CD4-positive, alpha-beta T cell treated with Interleukin-4 for 1 hour (primary cell): Measurements from ENCODE around the gene L3MBTL4.
"Not testable (repeated sequence)": the region's sequence is repeated elsewhere in the genome, so short reads cannot be mapped to it uniquely, and the experiment has no call there.

Experiments
- DNase-seq, 2 donors: peaks; one replicate each; pipeline ENCODE4 v3.0.0-alpha.2; 2020 to 2022

L3MBTL4 gene

DNA sequence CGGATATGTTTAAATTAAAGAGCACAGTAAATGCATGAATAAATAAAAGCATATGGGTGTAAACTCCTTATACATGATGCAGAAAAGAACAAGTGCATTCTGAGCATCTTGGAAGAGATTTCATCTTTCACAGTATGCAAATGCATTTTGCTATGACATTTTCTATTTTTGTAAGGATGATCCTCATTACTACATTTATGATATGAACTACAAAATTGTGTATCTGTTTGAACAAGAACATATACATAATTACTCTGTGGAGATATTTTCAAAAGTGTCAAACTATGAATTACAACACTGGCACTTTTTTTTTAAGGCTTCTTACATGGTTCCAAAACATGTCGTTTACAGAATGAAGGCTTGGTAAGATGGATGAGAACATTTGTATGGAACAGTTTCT is 335.3 kb downstream of the L3MBTL4 start:
- DNase-seq = no peak

DNA sequence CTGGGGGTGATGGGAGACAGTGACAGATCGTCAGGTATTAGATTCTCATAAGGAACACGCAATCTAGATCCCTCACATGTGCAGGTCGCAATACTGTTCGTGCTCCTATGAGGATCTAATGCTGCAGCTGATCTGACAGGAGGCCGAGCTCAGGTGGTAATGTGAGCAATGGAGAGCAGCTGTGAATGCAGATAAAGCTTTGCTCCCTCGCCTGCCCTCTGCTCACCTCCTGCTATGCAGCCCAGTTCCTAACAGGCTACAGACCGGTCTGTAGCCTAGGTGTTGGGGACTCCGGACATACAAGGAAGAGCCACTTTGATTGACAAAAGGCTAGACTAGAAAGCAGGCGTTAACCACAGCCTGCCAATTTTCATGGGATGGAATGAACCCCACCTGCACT is 335.8 kb downstream of the L3MBTL4 start:
- DNase-seq = no peak

DNA sequence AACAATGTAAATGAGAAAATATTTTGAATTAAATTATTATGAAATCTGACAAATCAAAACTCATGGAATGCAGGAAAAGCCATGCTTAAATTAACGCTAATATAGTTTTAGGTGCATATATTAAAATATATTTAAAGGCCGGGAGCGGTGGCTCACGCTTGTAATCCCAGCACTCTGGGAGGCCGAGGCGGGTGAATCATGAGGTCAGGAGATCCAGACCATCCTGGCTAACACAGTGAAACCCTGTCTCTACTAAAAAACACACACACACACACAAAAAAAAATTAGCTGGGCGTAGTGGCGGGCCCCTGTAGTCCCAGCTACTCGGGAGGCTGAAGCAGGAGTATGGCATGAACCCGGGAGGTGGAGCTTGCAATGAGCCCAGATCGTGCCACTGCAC is 342.3 kb downstream of the L3MBTL4 start:
- not testable (repeated sequence) for DNase-seq

DNA sequence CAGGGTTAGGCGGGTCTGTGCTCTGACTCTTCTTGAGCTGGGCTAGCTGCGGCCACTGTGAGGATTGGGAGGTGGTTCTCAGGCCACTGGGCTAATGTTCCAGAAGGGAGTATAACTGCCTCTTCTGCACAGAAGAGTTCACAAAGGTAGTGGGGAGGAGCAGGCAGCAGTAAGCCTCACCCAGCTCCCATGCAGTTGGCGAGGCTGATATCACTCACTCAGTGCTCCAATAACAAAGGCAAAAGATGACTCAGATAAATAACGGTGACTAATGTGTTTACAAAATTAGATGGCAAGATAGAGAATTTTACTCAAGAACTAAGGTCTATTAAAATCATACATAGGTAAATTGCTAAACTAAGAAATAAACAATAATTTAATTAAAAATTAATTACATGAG is 345.2 kb downstream of the L3MBTL4 start:
- DNase-seq = no peak

DNA sequence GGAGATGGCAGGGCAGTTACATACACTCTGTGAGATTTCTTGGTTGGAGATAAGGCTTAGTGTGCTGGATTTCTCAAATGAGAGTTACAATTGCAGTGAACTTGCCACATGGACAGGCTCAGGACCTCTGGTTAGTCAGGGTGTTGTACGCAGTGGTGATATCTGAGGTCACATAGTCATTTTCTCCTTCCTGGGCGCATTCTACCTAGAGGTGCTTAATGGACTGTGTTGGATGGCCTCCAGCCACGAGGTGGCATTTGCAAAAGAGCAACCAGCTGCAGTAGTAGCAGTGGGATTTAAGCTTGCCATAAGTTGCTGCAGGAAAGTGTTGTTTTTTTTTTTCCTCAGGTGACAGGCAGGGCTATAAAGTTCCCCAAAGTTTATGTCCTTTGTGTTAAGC is 345.6 kb downstream of the L3MBTL4 start:
- DNase-seq = no peak

DNA sequence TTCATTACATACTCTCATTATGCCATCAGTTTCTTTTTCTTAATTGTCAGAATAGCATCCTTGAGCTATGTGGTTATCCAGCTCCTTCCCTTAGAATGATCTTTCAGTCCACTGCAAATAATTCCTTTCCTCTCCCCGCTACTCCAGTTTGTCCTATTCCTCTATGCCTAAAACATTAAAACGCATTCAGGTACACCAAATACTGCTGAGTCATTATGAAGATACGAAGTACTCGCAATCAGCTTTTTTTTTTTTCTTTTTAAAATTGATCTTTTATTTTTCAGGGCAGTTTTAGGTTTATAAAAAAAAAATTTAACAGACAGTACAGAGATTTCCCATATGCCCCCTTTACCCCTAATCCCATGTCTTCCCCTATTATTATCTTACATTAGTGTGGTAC is 354.6 kb downstream of the L3MBTL4 start:
- no peak for DNase-seq

DNA sequence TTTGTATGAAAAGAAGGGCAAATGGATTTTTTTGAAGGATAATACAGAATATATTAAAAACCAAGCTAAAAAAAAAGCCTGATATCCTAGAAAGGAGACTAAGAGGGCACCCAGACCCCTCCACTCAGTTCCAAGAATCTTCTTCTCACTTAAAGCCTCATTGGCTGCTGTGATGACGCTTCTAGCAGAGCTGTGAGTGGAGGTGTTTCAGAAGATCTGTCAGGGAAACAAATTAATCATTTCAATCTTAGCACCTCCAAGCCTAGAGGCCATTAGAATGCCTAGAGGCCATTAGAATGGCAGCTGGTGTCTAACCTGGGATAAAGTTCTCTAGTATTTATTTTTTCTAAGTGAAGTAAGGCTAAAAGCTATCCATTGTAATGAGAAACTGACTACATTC is 355.2 kb downstream of the L3MBTL4 start:
- no peak for DNase-seq

DNA sequence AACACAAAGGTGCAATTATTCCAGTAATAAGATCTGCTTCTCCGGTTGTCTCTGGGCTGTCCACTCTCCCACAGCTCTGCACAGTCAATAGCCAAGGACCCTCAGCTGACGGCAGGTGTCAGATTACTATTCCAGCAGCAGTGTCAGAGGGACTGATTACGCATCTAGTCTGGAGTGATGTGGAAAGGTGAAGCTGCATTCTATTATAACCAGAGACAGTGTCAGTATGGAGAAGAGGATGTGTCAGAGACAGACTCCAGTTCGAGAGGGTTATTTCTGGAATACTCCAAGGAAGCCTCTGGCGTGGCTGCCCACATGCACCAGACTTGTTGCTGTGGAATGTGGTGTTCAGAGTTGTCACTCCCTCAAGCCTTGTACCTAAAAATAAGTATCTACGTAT is 355.8 kb downstream of the L3MBTL4 start:
- DNase-seq = no peak

DNA sequence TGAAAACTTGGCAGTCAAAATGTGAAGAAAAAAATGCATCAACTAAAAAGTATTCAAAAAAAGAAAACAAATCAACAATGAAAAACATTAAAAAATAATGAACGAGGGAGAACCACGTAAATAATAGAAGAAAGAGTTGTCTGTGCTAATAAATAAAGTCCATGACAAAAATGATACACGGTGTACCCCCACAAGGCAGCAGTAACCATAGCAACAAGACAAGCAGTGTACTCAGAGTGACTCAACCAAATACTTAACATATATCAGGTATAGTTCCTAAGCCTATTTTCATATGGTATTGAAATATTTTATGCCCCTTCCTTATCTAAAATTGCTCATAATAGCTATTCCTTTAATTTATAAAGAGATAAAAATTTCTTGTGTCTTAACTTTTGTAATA is 357.1 kb downstream of the L3MBTL4 start:
- DNase-seq = no peak

DNA sequence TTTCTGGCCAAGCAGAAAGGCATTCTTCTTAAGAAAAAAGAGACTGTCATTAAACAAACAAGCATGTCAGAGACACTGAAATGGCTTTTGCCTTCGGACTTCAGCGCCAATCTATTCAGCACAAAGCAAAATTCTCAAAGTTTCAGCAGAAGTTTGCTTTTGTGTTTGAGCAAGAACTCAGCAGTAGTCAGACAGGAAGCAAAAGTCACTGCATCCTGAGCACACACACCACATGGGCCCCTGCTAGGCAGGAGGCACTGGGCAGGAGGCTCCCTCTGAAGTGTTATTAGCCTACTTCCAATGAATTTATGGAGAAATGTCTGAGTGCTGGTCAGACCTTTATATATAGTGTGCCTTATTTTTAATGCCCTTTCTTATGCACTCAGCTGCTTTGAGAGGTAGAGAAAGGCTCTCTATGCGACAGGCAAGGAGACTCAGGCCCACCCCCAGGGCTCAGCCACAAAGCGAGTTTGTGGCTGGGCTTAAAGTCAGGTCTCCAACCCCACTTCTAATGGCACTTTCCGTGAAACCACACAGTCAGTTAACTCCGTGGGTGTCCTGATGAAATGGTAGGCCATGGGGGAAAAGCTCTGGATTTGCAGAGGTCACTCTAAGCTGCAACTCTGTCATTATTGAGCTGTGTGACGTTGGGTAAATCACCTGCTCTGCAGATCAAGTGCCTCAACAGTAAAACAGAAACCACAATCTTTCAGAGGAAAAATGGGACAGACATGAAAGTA is 358.4 kb downstream of the L3MBTL4 start:
- DNase-seq = no peak

DNA sequence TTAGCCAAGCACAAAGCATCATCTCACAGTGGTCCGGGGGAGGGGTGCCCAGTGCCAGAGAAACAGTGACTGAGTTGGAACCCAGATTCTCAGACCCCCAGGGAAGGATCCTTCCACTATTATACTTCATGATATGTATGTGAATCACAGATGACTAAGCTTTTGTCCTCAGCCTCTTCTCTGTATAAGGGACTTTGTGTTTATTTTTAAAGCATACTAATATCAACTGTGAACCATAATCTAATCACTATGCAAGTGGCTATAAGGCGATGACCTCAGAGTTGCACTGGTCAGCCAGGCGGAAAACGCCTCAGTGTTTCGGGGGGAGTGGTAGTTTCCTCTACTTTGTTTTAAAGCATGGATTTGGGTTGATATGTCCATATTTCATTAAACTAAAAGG is 359.0 kb downstream of the L3MBTL4 start:
- DNase-seq = no peak

DNA sequence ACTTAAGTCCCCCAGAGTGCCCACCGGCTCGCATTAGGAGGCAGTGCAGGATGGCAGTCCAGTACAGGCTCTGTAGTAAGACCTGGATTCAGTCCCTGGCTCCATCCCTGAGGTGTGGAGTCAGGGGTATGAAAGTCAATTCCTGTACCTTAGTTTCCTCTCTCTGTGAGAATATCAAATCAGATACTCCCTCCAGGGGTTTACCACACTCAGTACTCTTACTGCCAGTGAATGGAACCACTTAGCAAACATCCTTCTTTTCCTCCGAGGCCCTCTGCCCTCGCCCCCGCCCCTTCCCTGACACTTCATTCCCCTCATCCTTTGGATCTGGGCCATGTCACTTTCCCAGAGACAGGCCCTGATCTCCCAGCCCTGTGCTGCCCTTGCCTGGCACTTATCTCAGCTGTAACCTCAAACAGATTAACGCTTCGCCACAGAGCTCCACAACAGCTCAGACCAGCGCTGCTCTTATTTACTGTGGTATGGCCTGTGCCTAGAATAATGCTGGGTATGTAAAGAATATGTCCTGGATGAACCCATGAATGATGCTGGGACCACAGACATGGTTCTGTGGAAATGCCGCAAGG is 360.4 kb downstream of the L3MBTL4 start:
- no peak for DNase-seq

DNA sequence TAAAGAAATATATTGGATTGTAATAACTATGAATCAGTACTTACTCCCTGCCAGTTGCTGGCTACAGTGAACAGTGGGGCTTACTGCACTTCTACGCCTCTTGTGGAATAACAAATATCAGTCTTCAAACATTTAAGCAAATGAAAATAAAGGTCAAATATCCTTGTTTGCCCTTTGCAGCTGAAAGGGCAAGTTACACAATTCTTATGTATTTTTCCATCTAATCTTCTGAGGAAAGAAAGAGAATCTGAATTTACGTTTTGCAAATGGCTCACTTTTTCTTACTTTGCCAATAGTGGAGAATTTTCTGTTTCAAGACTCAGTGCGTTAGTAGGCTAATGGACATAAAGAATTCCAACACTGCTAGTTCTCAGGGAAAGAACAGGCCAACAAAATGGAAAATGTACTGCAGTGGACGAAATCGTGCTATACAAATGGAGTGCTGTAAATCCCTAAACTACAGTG is 362.2 kb downstream of the L3MBTL4 start:
- DNase-seq = no peak

DNA sequence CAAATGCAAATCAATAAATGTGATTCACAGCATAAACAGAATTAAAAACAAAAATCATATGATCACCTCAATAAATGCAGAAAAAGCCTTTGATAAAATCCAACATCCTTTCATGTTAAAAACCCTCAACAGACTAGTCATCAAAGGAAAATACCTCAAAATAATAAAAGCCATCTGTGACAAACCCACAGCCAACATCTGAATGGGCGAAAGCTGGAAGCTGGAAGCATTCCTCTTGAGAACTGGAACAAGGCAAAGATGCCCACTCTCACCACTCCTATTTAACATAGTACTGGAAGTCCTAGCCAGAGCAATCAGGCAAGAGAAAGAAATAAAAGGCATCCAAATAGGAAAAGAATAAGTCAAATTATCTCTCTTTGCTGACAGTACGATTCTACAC is 367.1 kb downstream of the L3MBTL4 start:
- DNase-seq = not testable (repeated sequence)

DNA sequence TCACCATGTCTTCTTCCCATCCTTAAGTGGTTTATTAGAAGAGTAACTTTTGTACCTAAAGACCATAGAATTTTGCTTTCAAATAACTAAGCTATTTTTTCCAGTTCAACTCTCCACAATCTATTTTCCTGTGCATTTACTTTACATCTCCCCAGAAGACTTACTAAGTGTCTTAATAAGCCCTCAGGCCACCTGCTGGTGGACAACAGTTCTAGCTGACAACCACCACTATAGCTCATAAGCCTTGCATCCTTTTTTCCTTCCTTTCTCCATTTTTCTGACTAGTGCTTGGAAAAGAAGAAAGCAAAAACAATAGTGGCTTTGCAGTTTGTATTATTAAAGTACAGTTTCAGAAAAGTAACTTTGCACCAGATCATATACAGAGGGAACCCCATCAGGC is 369.9 kb downstream of the L3MBTL4 start:
- DNase-seq = no peak

DNA sequence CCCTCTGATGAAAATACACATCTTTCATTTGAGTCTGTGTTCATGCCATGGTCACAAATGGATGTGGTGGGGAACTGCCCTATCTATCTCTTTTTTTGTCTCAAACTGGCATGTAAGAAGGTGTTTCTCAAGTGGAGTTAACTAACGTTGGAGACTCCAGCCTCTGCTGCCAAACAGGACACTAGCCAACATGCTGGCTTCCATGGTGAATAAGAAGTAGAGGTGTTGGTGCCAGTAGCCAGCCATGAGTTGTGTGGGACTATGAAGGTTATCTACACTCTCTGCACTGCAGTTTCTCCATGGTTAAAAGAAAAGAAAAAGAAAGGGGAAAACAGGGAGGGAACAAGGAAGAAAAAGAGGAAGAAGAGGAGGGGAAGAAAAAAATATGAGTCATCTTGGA is 370.4 kb downstream of the L3MBTL4 start:
- no peak for DNase-seq

DNA sequence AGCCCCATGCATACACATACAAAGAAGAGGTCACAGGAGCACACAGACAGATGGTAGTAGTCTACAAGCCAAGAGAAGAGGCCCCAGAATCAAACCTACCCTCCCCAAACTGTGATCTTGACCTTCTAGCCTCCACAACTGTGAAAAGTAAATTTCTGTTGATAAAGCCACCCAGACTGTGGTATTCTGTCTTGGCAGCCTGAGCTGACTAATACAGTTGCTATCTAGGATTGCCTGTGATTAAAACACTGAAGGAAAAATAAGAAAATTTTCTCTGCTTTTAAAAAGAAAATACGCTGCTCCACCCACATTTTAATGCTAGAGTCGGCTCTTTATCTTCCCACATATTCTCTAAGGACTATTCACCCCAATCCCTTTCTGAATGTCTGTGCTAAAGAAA is 375.7 kb downstream of the L3MBTL4 start:
- no peak for DNase-seq

DNA sequence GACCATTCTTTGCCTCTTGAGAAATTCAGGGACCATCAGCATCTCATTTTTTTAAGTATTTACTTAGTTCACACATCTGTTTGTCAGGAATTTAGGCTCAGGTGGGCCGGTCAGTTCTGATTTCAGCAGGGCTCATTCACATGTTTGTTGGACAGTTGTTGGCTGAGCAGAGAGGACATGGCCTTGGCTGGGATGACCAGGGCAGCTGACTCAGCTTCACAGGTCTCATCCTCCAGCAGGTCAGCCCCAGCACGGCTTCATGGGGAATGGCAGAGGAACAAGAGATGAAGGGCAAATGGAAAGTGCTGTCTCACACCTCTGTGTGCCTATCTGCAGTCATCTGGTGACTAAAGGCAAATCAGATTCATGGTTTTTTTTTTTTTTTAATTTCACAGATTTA is 383.3 kb downstream of the L3MBTL4 start:
- no peak for DNase-seq

DNA sequence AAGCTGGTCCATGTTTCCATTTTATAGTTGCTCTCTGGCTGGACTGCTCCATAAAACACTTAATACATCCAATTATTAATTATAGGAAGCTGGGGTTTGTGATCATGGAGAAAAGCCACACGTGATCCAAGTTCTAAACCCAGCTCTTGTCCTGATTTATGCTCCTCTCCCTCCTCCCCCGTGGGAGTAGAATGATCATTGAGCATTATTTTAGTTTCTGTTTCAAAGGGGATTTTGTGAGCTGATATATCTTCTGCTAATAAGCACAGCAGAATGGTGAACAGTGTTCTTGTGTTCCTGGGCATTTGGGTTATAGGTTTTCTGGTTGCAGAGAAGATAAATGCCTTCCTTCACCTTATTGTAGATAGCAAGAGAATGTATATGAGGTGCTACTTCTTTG is 383.7 kb downstream of the L3MBTL4 start:
- DNase-seq = no peak

DNA sequence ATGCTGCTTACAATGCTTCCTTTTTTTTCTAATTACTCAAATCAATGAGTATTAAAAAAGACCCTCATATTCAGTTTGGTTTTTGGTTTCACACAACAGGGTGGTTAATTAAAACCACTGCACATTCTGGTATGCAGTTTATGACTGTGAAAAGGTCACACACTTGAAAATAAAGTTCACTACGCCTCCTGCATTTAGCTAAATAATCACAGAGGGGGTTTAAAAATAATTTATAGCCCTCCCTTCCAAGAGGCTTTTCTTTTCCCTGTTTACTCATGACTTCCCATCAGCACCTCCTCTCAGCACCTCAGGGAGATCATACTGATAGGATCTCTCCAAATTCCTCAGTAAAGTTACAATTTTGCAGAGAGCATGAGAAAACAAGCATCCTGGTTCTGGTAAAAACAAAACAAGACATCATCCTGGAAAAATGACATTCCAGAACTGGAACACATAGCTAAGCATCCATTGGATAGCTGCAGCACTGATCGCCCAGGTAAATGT is 389.9 kb downstream of the L3MBTL4 start:
- no peak for DNase-seq

DNA sequence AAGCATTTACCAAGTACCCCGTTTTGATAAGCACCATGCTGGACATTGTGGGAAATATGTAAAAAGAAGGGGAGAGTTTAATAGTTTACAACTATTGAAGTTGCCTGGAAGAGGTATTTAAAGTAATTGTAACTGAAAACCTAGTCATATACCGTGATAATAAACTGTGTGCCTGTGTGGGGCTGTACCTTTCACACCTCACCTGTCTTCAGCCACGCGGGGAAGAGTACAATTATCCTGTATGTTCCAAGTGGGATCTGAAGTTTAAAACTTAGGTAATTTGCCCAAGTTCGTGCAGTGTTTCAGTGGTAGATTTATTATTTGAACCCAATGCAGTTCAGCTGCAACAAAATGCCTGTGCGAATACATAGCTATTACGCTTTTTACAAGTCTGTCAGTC is 391.2 kb downstream of the L3MBTL4 start:
- no peak for DNase-seq

DNA sequence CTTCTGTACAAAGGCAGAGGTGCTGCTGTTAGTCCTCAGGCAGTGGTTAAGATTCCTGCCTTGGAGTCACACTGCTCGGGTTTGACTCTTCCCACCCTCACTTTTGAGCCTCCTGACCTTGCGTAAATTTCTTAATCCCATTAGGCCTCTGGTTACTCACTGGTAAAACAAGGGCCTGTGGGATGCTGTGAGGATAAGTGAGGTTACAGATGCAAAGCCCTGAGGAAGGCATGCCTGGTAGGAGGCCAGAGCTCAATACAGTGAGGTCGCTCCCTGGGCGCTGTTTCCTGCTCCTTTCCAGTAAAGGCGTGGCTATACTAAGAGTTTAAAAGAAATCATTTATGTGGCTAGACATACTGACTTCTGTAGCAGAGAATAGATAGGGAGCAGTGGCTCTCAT is 391.9 kb downstream of the L3MBTL4 start:
- no peak for DNase-seq

DNA sequence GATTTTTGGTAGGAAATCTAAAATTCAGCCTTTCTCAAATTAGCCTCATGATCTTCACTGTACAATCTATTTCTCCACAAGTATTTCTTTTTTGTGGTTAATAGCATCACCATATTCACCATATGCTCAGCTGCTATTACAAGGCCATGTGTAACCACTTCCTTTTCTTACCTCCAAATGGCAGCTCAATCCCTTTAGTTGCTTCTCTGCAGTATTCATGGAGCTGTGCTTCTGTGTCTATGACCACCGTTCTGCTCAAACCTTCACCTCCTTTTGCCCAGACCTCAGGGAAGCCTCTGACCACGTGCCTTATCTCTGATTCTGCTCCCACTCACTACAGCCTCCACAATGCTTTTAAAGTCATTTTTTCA is 392.7 kb downstream of the L3MBTL4 start:
- DNase-seq = no peak

DNA sequence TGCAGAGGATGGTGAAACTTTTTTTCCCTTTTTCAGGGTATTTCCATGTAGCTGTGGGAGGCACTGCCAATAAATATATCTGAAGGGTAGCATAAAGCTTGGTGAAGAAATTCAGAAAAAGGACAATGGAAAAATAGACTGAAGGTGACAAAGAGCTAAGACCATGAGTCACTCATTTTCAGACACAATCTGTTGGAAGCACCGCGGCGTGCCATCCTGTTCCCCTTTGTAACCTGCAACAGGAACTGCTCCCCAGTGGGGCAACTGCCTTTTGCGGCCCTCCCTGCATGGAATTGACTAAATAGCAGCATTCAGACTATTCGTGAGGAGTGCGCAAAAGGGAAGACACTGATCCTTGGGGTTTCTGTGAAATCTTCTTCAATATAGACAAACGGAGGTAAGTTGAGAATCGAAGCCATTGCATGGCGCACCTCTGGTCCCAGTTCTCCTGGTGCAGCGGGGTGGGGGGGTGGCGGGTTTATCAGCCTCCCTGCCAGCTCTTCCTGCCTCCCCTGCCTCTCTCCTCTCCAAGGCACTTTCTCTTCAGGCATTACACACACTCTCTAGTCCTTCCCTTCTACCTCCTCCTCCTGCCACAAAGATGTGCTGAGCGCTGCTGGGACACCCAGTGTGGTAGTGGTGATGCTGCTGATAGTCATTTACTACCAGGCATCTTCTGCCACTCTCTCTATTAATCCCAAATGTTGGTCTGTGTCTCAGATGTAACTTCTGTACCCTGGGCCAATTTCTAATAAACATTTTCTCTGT is 393.2 kb downstream of the L3MBTL4 start:
- DNase-seq = no peak
